Activated CD4-positive, alpha-beta T cell treated with anti-CD3 and anti-CD28 coated beads, Interleukin-2, amount 10 ng/mL, durations not matched to agents 7 days and 5 days (primary cell): ENCODE results near the gene POPDC3. TPM values are rescaled to one million over a fixed set of nuclear protein-coding genes. Genes with fewer than 3 reads are reported as not detected.
"Not testable (repeated sequence)": the region's sequence is repeated elsewhere in the genome, so short reads cannot be mapped to it uniquely, and the experiment has no call there.

Experiments used
- CTCF ChIA-PET: fragments of 350-600 bp; sonication (Branson Sonifier 250); formaldehyde crosslinking; loops from one replicate; lab custom pipeline; 2021; ENCODE audit warnings: antibody characterized with exemption; lab: Charles Lee
- POLR2A ChIA-PET: fragments of 350-600 bp; sonication (Branson Sonifier 250); formaldehyde crosslinking; loops from one replicate; lab custom pipeline; 2021; ENCODE audit warnings: antibody characterized with exemption; lab: Charles Lee
- DNase-seq: peaks from one replicate; pipeline ENCODE4 v3.0.0-alpha.2; 2020
- H3K27ac Mint-ChIP-seq: one replicate; pipeline ENCODE4 v1.8.0; 2021; ENCODE audit warnings: mild to moderate bottlenecking, moderate library complexity, mixed read lengths
- H3K27me3 Mint-ChIP-seq: one replicate; pipeline ENCODE4 v1.8.0; 2021; ENCODE audit warnings: mixed read lengths
- H3K36me3 Mint-ChIP-seq: one replicate; pipeline ENCODE4 v1.8.0; 2021; ENCODE audit warnings: low read depth, mixed read lengths
- H3K4me1 Mint-ChIP-seq: one replicate; pipeline ENCODE4 v1.8.0; 2021; ENCODE audit warnings: mixed read lengths
- H3K4me3 Mint-ChIP-seq: one replicate; pipeline ENCODE4 v1.8.0; 2021; ENCODE audit warnings: mild to moderate bottlenecking, moderate library complexity, mixed read lengths
- H3K9me3 Mint-ChIP-seq: one replicate; pipeline ENCODE4 v1.8.0; 2021; ENCODE audit warnings: mixed read lengths
- total RNA-seq, 2 experiments: library from RNA; stranded (reverse); gene quantifications; one replicate each; pipeline ENCODE4 v1.2.3, GENCODE V29; 2021

POPDC3 gene
- not detected for total RNA-seq

GRCh38 chr6:105179244-105180065, at the start of gene POPDC3:
Gene POPDC3, minus strand, starts transcription at chr6:105180014. Its CDS starts 18,105 bp downstream, at chr6:105161909.
- POLR2A ChIA-PET: no interaction called here
- H3K4me1 Mint-ChIP-seq: no peaks in the 10 kb centered on the region
- H3K9me3 Mint-ChIP-seq: no peaks in the 10 kb centered on the region
- H3K27ac Mint-ChIP-seq: no peak within 1 kb of the TSS
- H3K4me3 Mint-ChIP-seq: peak within 1 kb of the TSS; percentile 14
- H3K36me3 Mint-ChIP-seq: no peaks in the 10 kb centered on the region
- H3K27me3 Mint-ChIP-seq: peaks cover 65% of the 10 kb centered on the region
- CTCF ChIA-PET: no interaction called here
- no peak for DNase-seq

DNA sequence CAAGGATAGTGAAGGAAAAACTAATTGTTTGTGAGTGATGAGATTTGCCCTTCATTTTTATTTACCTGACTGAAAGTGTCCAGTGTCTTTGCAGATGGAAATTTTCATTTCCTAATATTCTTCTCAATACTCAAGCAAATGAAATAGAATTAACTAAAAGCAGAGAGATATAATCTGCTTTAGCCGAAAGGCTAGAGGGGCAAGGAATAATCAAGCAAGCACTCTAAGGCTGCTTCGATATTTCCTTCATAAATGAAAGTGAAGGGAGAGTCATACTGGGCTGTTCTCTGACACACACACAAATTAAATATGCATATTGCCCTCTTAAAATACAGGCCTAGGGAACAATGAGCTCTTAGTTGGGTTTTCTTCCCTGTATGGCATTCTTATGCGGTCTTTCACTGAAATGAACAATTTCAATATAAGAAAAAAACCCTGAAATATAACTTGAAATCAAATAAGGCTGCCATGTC, 47.5 kb upstream of the POPDC3 start:
- Mint-ChIP-seq H3K4me1 (no peaks in the 10 kb centered on the region), H3K36me3 (no peaks in the 10 kb centered on the region), H3K9me3 (no peaks in the 10 kb centered on the region), H3K27ac (no peak overlapping the region), H3K4me3 (no peak overlapping the region), H3K27me3 (peaks cover 19% of the 10 kb centered on the region)
- CTCF ChIA-PET: no interaction called here
- no peak for DNase-seq
- POLR2A ChIA-PET: no interaction called here

DNA sequence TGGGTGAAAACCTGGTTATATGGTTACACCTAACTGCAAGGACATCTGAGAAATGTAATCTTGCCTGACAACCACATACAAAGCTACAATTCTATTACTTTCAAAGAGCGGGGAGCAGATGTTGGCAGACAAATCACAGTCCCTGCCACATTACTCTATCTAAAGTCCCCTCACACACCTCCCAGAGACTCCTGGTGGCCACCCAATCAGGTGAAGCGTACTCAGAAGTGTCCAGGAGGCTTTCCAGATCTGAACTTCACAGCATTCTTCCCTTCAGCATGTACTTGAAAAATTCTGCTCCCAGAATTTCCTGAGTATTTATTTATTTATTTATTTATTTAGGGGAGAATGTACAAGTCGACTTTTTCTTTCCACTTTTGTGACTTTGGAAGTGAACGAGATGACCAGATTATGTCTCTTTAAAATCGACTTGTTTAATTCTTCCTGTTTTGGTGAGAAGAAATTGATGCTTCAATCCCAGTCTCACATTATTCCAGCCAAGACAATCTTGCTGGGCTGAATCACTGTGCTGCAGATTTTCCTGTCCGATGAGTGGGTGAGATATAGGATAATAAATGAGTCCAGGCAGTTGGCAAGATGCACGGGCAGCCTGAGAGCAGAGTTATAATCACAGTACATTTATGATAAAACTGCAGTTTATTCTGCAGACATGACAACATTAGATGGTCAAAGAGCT, 46.9 kb upstream of the POPDC3 start:
- no peak overlapping the region for H3K27ac Mint-ChIP-seq
- H3K27me3 Mint-ChIP-seq: peaks cover 18% of the 10 kb centered on the region
- ChIA-PET POLR2A (no interaction called here), CTCF (no interaction called here)
- H3K36me3 Mint-ChIP-seq: no peaks in the 10 kb centered on the region
- H3K9me3 Mint-ChIP-seq: no peaks in the 10 kb centered on the region
- no peak for DNase-seq
- no peaks in the 10 kb centered on the region for H3K4me1 Mint-ChIP-seq
- H3K4me3 Mint-ChIP-seq: no peak overlapping the region

DNA sequence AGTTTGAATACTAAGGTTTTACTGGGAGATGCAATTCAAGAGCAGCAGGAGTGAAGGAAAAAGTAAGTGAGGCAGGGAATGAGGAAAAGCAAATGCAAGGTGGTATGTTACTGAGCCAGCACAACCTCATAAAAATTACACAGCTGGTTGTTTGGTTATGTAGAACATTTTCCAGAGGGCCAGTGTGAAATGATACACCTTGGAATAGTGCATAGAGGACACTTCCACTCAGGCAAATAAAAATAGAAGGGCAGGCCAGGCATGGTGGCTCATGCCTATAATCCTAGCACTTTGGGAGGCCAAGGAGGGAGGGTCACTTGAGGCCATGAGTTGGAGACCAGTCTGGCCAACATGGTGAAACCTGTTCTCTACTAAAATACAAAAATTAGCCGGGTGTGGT, 43.4 kb upstream of the POPDC3 start:
- Mint-ChIP-seq H3K27ac (no peak overlapping the region), H3K4me1 (no peaks in the 10 kb centered on the region), H3K27me3 (peaks cover 5% of the 10 kb centered on the region), H3K36me3 (no peaks in the 10 kb centered on the region), H3K4me3 (no peak overlapping the region), H3K9me3 (no peaks in the 10 kb centered on the region)
- no peak for DNase-seq
- CTCF ChIA-PET: interaction anchor here (0.6 kb wide), 1 partner anchor 94 kb away, joined by 4 read pairs; no protein-coding TSS in a partner anchor
- POLR2A ChIA-PET: no interaction called here

DNA sequence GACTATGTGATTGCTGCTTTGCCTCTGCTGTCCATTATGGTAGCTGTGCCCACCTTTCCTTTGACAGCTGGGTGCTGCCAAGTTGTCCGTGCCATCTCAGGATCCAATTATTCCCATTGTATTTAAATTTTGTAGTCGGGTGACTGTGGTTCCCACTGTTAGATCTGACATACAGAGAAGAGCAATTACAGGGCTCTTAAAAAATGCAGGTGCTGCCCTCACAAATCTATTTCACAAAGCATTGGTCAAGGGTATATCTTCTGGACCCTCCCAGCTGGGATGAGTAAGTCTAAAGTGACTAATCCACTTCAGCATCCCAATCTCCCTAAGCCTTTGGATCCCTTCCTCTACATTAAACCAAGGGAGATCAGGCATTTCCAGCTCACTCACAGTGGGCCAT, 41.4 kb upstream of the POPDC3 start:
- H3K4me3 Mint-ChIP-seq, H3K4me1 Mint-ChIP-seq, H3K9me3 Mint-ChIP-seq, H3K27me3 Mint-ChIP-seq, CTCF ChIA-PET, POLR2A ChIA-PET, DNase-seq, H3K27ac Mint-ChIP-seq, H3K36me3 Mint-ChIP-seq: not testable (repeated sequence)

DNA sequence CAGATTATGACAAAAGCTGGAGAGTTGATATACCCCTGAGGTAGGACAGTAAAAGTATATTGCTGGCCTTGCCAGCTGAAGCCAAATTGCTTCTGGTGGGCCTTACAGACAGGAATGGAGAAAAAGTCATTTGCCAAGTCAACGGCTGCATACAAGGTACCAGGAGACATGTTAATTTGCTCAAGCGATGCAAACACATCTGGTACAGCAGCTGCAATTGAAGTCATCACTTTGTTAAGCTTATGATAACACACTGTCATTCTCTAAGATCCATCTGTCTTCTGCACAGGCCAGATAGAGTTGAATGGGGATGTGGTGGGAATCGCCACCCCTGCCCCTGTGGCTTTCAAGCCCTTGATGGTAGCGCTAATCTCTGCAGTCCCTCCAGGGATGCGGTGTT, 40.4 kb upstream of the POPDC3 start:
- CTCF ChIA-PET: no interaction called here
- Mint-ChIP-seq H3K27ac (no peak overlapping the region), H3K36me3 (no peaks in the 10 kb centered on the region), H3K9me3 (no peaks in the 10 kb centered on the region), H3K4me1 (no peaks in the 10 kb centered on the region), H3K27me3 (peaks cover 6% of the 10 kb centered on the region), H3K4me3 (no peak overlapping the region)
- DNase-seq: no peak
- POLR2A ChIA-PET: no interaction called here

- POLR2A ChIA-PET, H3K4me3 Mint-ChIP-seq, H3K9me3 Mint-ChIP-seq, DNase-seq, H3K4me1 Mint-ChIP-seq, CTCF ChIA-PET, H3K27me3 Mint-ChIP-seq, H3K27ac Mint-ChIP-seq, H3K36me3 Mint-ChIP-seq: not testable (repeated sequence)
Measured at GRCh38 chr6:105219218-105219617, 39.4 kb upstream of the POPDC3 start.

DNA sequence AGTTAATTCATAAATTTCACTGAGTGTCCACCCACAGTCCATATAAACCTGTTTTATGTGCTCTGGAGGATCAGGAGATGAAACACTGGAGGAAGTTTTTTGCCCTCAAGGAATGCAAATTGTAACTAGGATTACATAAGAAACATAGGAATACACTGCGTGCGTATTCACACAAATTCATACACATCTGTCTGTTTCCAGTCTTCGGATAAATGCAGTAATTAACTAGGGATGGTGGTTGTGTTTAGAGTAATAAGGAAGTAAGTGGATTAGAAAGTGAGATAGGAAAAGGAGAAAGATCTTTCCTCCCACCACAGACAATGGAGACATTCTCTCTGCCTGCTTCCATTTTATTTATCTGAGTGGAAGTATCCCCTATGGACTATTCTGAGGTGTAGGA, 35.7 kb upstream of the POPDC3 start:
- no peak overlapping the region for H3K4me3 Mint-ChIP-seq
- H3K4me1 Mint-ChIP-seq: peaks cover 9% of the 10 kb centered on the region
- no peak for DNase-seq
- H3K36me3 Mint-ChIP-seq: no peaks in the 10 kb centered on the region
- peaks cover 11% of the 10 kb centered on the region for H3K27me3 Mint-ChIP-seq
- ChIA-PET POLR2A (no interaction called here), CTCF (no interaction called here)
- H3K9me3 Mint-ChIP-seq: no peaks in the 10 kb centered on the region
- H3K27ac Mint-ChIP-seq: no peak overlapping the region

GRCh38 chr6:105214668-105215067, 34.9 kb upstream of the POPDC3 start:
- CTCF ChIA-PET: no interaction called here
- peaks cover 9% of the 10 kb centered on the region for H3K4me1 Mint-ChIP-seq
- H3K27me3 Mint-ChIP-seq: peaks cover 11% of the 10 kb centered on the region
- no peak overlapping the region for H3K27ac Mint-ChIP-seq
- DNase-seq: no peak
- H3K9me3 Mint-ChIP-seq: no peaks in the 10 kb centered on the region
- POLR2A ChIA-PET: no interaction called here
- H3K4me3 Mint-ChIP-seq: no peak overlapping the region
- H3K36me3 Mint-ChIP-seq: no peaks in the 10 kb centered on the region

DNA sequence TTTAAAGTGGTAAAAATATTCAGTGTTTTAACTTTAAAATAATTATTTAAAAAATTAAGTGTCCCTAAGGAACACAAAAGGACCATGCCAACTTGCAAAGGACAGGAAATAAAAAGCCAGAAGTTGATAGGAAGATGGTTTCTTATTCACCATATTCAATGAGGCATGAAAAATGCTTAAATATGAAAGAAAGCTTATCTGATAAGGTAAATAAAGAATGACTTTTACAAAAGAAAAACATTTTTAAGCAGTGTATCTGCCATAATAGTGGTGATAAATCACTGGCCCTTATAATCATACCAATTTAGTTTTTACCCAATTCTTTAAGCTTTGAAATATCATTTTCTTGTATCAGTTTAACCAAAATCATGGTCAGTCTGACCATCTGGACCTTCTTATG, 33.5 kb upstream of the POPDC3 start:
- Mint-ChIP-seq H3K4me3 (no peak overlapping the region), H3K27ac (no peak overlapping the region), H3K36me3 (no peaks in the 10 kb centered on the region), H3K9me3 (no peaks in the 10 kb centered on the region), H3K4me1 (peaks cover 9% of the 10 kb centered on the region), H3K27me3 (peaks cover 11% of the 10 kb centered on the region)
- ChIA-PET POLR2A (no interaction called here), CTCF (no interaction called here)
- DNase-seq: no peak

DNA sequence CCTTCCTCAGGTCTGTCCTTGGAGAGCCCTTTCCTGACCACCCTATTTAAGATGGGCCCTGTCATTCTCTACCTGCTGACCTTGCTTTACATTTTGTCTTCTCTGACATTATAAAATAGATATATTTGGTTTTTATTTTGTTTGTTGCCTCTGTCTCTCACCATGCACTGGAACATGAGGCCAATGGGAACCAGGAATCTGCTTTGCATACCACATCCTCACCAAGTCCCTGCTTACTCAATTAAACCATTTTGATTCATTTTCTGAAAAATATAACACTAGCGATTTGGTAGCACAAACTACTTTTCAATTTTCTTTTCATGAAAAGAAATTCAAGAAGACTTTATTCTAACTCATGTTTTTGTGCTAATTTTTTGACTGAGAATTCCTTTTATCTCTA, 32.8 kb upstream of the POPDC3 start:
- DNase-seq: no peak
- Mint-ChIP-seq H3K4me1 (peaks cover 9% of the 10 kb centered on the region), H3K9me3 (no peaks in the 10 kb centered on the region), H3K36me3 (no peaks in the 10 kb centered on the region), H3K27me3 (peaks cover 11% of the 10 kb centered on the region), H3K4me3 (no peak overlapping the region), H3K27ac (no peak overlapping the region)
- ChIA-PET CTCF (interaction anchor here (1.4 kb wide), 1 partner anchor 20 kb away, joined by 4 read pairs; no protein-coding TSS in a partner anchor), POLR2A (no interaction called here)

DNA sequence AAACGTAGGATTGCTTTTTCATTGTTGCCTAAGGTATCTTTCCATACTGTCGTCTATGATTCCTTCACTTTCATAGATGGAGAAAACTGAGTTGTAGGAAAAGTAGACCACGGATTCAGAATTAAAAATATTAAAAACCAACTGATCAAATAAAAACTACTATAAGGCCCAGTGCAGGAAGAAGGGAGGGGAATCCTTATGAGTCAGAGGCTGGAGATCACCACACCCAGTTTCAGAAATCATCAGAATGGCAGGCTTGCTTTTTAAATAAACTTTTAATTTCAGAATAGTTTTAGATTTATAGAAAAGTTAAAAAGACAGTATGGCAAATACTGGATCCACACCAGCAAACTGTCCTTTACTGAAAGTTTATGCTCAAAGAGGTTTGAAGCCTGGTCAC, 32.0 kb upstream of the POPDC3 start:
- H3K36me3 Mint-ChIP-seq: no peaks in the 10 kb centered on the region
- H3K27me3 Mint-ChIP-seq: peaks cover 11% of the 10 kb centered on the region
- DNase-seq: no peak
- peaks cover 9% of the 10 kb centered on the region for H3K4me1 Mint-ChIP-seq
- H3K27ac Mint-ChIP-seq: no peak overlapping the region
- ChIA-PET POLR2A (no interaction called here), CTCF (interaction anchor here (1.4 kb wide), 1 partner anchor 20 kb away, joined by 4 read pairs; no protein-coding TSS in a partner anchor)
- no peaks in the 10 kb centered on the region for H3K9me3 Mint-ChIP-seq
- no peak overlapping the region for H3K4me3 Mint-ChIP-seq

- ChIA-PET CTCF (interaction anchor here (1.4 kb wide), 1 partner anchor 19 kb away, joined by 4 read pairs; no protein-coding TSS in a partner anchor), POLR2A (no interaction called here)
- Mint-ChIP-seq H3K27ac (no peak overlapping the region), H3K4me3 (no peak overlapping the region), H3K36me3 (no peaks in the 10 kb centered on the region), H3K4me1 (peaks cover 9% of the 10 kb centered on the region), H3K27me3 (peaks cover 12% of the 10 kb centered on the region), H3K9me3 (no peaks in the 10 kb centered on the region)
- DNase-seq: no peak
Measured at GRCh38 chr6:105210932-105211531, 31.2 kb upstream of the POPDC3 start.
